Subcutaneous adipose tissue (tissue), 4 donors: ENCODE results near the gene PRTFDC1. TPM values are rescaled to one million over a fixed set of nuclear protein-coding genes. Genes with fewer than 3 reads are reported as not detected.

Source experiments
- total RNA-seq, 4 donors: library from RNA; depleted of rRNA; stranded (reverse); fragments of >200 nt; gene quantifications; one replicate each; pipeline ENCODE4 v1.1.0, GENCODE V29; 2016
- TF ChIP-seq, protein P1 (sequence below): fragments of 450-650 bp; IDR thresholded peaks from one replicate; pipeline ENCODE4 v1.5.1; 2016; ENCODE audit warnings: low read depth, mild to moderate bottlenecking, control low read depth, antibody characterized with exemption, moderate library complexity

PRTFDC1 gene
- total RNA-seq, 4 donors from 2014 or later = 2.4 to 2.8 (median 2.7) TPM

DNA sequence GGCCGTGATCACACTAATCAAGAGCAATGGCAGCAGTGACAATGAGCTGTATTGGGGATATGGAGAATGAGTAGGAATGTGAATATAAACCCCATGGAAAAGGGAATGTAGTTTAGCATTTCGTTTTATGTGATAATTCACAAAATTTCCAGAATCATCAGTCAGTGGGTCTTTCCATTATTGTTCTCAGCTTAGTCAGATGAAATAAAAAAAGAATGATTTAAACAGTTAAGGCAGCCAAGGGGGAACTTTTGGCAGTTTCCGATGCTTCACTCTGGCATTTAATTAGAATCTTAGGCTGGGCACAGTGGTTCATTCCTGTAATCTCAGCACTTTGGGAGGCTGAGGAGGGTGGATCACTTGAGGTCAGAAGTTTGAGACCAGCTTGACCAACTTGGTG, 86.6 kb downstream of the PRTFDC1 start:
- TF ChIP-seq, protein P1, sequence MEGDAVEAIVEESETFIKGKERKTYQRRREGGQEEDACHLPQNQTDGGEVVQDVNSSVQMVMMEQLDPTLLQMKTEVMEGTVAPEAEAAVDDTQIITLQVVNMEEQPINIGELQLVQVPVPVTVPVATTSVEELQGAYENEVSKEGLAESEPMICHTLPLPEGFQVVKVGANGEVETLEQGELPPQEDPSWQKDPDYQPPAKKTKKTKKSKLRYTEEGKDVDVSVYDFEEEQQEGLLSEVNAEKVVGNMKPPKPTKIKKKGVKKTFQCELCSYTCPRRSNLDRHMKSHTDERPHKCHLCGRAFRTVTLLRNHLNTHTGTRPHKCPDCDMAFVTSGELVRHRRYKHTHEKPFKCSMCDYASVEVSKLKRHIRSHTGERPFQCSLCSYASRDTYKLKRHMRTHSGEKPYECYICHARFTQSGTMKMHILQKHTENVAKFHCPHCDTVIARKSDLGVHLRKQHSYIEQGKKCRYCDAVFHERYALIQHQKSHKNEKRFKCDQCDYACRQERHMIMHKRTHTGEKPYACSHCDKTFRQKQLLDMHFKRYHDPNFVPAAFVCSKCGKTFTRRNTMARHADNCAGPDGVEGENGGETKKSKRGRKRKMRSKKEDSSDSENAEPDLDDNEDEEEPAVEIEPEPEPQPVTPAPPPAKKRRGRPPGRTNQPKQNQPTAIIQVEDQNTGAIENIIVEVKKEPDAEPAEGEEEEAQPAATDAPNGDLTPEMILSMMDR = no peak

DNA sequence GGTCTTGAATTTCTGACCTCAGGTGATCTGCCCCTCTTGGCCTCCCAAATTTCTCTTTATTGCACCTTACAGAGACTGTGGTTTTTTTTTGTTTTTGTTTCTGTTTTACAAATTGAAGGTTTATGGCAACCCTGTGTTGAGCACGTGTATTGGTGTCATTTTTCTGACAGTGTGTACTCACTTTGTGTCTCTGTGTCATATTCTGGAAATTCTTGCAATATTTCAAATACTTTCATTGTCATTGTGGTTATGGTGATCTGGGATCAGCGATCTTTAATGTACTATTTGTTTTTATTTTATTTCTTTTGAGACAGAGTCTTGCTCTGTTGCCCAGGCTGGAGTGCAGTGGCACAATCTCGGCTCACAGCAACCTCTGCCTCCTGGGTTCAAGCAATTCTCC, 89.8 kb downstream of the PRTFDC1 start:
- TF ChIP-seq, protein P1 = no peak

DNA sequence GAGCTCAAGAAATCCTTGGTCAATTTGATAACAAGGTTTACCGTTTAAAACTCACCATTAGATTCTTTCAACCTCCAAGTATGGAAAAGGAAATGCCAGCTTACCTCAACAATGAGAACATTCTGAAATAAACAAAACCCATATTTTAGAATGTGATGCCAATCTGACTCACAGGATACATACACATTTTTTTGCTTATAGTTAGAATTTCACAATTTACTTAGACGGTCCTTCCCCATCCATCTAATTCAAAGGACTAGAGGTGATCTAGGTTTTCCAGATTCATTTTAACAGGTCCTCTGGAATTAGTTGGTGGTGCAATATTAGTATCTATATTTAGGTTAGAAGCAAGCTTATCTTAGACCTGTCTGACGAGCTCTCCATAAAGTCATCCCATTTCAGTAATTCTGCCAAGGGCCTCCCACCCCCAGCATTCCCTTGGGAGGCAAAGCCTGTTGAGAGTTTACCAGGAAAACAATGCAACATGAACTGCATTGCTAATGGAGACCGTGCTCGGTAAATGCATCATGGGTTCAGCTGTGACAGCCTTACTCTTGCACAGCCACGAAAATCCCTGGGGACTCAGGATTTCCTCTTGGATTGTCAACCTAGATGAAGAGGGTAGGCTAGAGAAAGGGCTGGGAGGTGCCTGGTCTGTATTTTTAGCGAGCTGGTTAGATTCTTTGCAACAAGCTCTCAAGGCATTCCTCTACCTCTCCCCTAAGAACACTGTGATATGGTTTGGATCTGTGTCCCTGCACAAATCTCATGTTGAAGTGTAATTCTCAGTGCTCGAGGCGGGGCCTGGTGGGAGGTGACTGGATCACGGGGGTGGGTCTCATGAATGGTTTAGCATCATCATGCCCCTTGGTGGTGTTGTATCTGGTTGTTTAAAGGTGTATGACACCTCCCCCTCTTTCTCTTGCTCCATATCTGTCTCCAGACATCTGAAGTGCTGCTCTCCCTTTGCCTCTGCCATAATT, 93.8 kb downstream of the PRTFDC1 start:
- TF ChIP-seq, protein P1 = no peak

DNA sequence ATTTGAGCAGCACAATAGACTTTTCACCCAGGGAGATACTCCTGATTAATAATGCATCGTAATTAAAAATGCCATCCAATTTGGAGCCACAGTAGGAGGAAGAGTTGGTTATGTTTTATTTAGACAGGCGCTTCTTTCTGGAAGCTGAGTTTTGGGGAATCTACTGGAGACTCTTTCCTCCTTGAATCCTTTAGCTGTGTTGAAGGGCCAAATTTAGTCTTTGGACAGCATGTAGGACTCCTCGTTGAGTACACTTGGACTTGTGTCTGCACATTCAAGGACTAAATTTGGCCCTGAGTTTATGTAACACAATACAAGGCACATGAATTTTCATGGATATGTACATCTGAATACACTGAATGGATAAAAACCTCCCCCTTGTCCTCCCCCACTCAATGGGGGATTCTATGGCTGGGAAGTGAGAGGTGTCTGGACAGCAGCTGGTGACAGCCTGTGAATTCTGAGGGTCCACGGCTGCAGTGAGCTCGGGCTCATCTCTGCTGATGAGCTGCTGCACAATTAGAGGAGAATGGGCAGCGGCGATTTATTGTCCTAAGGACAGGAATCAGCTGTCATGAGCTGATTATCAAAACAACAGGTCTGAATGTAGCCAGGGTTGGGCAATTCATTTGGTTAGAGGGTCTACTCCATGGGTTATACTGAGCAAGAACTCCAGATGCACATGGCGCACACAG, 95.2 kb downstream of the PRTFDC1 start:
- TF ChIP-seq, protein P1 = no peak

DNA sequence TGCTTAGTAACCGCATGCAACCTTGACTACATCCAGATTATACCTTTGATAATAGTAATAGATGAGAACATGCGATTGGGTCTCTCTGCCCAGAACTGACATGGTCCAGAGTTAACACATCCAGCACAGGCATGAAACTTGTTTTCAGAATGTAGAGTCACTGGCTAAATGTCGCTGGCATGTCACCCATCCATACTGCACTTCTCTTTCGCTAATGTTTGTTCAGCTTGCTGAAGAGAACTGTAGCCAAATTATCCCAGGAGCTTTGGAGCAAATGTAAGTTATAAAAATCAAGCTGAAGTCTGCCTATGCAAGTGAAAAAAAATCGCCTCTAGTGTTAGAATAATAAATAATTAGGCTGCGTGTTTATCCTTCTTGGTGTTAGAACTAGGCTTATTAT, 98.2 kb downstream of the PRTFDC1 start:
- TF ChIP-seq, protein P1 = no peak

DNA sequence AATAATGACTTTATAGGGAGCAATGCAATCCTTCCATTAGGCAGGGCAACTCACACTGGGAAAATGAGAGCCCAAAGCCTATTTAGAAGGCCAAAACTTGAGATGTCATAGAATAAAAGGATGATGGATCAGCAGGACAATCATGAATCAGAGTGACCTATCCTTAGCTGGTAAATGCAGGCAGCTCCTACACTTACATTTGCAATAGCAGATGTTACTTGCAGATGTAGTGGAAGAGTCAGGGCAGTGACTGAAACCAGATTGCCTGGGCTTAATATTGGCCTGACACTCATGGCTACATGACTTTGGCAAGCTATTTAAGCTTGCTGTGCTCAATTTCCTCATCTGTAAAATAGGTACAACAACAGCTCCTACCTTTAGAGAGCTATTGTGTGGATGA, 98.7 kb downstream of the PRTFDC1 start:
- TF ChIP-seq, protein P1 = no peak

DNA sequence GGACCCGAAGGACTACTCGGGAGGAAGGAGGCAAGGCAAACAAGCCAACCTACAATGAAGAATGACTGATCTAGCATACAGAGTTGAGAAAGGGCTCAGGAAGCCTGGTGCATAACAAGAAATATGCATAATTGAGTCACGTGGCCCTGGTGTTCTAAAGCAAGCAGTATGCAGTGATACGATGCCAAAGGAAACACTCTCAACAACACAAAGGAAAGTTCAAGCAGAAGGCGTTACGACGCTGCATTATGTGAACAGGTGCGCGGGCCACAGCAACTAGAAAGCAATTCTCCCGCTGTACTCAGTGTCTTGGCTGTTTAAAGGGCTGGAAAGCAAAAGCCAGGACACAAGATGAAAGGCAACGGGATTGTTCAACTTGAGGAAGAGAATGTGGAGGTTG, 100.8 kb downstream of the PRTFDC1 start:
- TF ChIP-seq, protein P1 = no peak
